Epithelial cell of proximal tubule (primary cell): ENCODE results near the gene IER5L. TPM values are rescaled to one million over a fixed set of nuclear protein-coding genes. Genes with fewer than 3 reads are reported as not detected.
A peak's percentile ranks its signal among the peaks of the same experiment; 100 is the strongest.

Experiments used
- DNase-seq: peaks from one replicate; pipeline ENCODE4 v3.0.0-alpha.2; 2011; ENCODE audit warnings: low read depth
- H3K4me3 ChIP-seq: 2 replicates; pipeline ENCODE4 v1.5.1; 2011; ENCODE audit warnings: low read depth, mild to moderate bottlenecking, low read length
- total RNA-seq: library from RNA; depleted of rRNA; stranded (reverse); fragments of >200 nt; gene quantifications from 2 replicates; pipeline ENCODE4 v1.2.3, GENCODE V29; 2015
- TF ChIP-seq, protein P1 (sequence below): conservative IDR thresholded peaks from 2 replicates; pipeline ENCODE4 v1.5.1; 2012; ENCODE audit warnings: low read depth, mild to moderate bottlenecking, low read length

Gene IER5L
- total RNA-seq, 1 donor from 2014 or later = 43.2 TPM

DNA sequence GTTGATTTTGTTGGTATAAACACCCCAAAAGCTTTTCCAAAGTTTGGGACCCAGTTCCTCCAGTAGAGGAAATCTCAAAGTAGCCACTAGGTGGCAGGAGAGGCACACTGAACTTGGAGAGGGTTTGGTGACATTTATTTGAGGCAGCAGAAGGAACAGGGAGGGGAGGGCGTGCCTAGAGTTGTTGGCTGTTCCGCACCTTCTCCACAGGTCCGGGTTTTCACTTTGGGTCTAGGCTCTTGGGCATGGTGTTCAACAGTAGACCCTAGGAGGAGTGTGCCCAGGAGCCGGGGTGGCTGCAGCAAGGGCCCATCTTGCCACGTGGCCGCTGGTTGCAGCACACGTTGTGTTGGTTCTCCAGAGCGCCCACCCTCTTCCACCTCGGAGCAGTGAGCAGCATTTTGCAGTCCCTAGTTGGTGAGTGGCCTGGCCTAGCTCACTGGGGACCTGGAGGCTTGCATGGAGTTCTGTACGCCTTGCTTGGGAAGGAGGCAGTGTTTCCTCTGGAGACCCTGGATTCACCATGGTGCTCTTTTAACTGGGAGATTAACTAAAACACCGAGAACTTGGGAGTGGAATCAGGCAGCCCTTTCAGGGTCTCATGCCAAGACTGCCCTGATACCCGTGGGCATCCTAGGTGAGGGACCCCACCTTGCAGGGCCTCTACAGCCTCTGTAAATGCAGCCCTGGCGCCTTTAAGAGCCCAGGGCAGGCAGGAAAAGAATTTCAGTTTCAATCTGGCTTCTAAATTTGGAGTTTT, 38.6 kb downstream of the IER5L start:
- H3K4me3 ChIP-seq = peak overlapping the region; percentile 58
- TF ChIP-seq, protein P1, sequence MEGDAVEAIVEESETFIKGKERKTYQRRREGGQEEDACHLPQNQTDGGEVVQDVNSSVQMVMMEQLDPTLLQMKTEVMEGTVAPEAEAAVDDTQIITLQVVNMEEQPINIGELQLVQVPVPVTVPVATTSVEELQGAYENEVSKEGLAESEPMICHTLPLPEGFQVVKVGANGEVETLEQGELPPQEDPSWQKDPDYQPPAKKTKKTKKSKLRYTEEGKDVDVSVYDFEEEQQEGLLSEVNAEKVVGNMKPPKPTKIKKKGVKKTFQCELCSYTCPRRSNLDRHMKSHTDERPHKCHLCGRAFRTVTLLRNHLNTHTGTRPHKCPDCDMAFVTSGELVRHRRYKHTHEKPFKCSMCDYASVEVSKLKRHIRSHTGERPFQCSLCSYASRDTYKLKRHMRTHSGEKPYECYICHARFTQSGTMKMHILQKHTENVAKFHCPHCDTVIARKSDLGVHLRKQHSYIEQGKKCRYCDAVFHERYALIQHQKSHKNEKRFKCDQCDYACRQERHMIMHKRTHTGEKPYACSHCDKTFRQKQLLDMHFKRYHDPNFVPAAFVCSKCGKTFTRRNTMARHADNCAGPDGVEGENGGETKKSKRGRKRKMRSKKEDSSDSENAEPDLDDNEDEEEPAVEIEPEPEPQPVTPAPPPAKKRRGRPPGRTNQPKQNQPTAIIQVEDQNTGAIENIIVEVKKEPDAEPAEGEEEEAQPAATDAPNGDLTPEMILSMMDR = peak; percentile 88
- DNase-seq = no peak

DNA sequence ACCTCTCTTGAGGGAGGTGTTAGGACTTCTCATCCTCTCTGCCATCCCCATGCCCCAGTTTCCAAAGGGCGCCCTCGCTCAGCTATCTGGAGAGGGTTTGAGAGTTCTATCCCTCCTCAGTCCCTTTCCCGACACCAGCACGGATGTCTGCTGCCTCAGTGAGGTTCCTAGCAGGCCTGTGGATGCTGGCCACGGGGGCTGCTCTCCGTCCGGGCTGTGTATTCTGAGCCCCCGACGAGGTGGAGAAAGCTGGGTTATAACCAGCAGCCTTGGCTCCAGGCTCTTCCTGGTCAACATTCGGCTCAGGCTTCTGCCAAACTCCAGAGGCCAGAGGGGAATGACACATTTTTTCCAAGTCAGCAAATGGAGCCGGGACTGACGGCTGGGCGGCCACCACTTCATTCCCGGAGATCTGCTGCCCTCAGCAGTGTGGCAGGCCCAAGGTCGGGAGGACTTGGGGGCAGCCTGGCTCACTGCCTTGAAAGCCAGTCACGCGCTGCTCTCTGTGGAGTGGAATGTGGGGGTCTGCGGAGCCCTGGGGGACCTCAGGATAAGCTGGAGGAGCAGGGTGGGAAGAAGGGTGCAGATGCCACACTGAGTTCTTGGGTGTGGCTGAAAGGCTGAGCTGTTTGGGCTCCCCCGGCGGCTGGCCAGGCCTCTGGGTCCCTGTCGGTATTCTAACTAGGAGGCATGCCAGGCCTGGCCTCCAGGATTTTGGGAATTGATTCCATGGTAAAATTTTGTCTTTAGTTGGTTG, 39.4 kb downstream of the IER5L start:
- no peak for DNase-seq
- TF ChIP-seq, protein P1 = no peak
- H3K4me3 ChIP-seq = no peak overlapping the region

GRCh38 chr9:129138144-129138462, 40.0 kb downstream of the IER5L start:
- DNase-seq = no peak
- TF ChIP-seq, protein P1 = no peak
- H3K4me3 ChIP-seq = no peak overlapping the region

DNA sequence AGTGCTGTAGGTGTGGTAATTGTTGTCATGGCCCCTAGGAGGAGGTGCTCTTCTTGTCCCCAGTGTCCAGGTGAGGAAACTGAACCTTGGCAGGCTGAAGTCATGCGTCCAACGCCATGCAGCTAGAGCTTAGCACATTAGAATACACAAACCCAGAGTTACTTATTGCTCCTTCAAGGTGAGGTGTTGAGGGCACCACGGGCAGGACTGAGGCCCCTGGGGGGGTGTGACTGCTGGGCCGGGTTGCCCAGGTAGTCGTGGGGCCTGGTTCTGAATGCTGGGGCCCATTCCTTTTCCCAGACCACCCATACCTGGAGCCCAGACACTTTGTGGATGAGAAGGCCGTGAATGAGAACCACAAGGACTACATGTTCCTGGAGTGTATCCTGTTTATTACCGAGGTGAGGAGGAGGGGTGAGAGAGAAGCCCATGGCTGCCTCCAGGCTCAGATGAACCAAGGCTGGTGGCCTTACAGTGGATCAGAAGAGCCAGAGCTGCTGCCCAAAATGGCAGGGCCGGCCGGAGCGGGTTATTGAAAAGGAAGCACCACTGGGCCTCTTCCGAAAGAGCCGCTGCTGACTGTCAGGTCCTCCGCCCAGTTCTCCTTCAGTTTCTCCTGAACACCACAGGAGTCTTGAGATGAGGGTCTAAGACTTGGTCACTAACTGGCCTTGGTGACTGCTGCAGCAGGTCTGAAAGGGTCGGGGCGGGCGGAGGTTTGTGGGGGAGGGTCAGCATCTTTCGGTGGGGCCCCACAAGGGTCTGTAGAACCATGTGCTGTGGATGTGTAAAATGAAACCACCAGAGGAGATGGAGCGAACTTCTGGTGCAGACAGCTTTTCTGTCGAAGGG, 40.5 kb downstream of the IER5L start:
- TF ChIP-seq, protein P1 = no peak
- no peak for DNase-seq
- no peak overlapping the region for H3K4me3 ChIP-seq

GRCh38 chr9:129136446-129137035, 41.5 kb downstream of the IER5L start:
- TF ChIP-seq, protein P1 = no peak
- no peak for DNase-seq
- H3K4me3 ChIP-seq = no peak overlapping the region

DNA sequence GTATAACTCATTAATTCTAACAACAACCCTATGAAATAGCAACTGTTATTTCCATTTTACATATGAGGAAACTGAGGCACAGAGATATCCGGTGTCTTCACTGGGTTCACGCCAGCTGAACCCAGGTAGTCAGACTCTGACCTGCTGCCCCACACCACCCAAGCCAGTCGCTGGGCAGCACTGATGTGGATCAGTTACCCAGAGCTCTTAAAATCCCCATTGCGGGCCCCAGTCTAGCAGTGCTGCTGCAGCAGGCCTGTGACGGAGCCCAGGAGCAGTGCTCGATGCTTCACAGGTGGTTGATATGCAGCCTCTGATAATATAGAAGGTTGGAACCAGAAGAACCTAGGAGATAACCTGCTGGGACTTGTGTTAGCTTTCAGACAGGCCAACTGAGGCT, 42.6 kb downstream of the IER5L start:
- H3K4me3 ChIP-seq = no peak overlapping the region
- no peak for DNase-seq
- TF ChIP-seq, protein P1 = no peak
